ENCODE results near the gene KIF18B. TPM values are rescaled to one million over a fixed set of nuclear protein-coding genes. Genes with fewer than 3 reads are reported as not detected.

KIF18B gene
- total and polyA plus RNA-seq, 11 donors, result 0.06 to 5.4 (median 0.30) TPM; not detected in 1

GRCh38 chr17:44903012-44903685 is 44.4 kb downstream of the KIF18B start:
- no peaks in the 10 kb centered on the region for H3K27me3 ChIP-seq
- DNase-seq (no peak), ATAC-seq (no peak)
- no peaks in the 10 kb centered on the region for H3K9me3 ChIP-seq
- TF ChIP-seq POLR2A (IDR thresholded peaks at IDR 0.05) (no peak), CTCF (IDR thresholded peaks at IDR 0.05) (no peak)
- intact Hi-C loops (cut with DNase I), result loop anchor here in 1 of 10 donors (5.0 kb wide), 1 partner anchor 119 kb away; no protein-coding TSS in a partner anchor
- H3K27ac ChIP-seq, result no peak overlapping the region
- no peaks in the 10 kb centered on the region for H3K36me3 ChIP-seq
- peaks cover 0 to 38% (median 13%) of the 10 kb centered on the region in 12 donors for H3K4me1 ChIP-seq
- 50 to 65% (median 54%) methylated on average over 6 to 8 of the region's 8 CpGs for WGBS, 4 donors
- no peak overlapping the region for H3K4me3 ChIP-seq

- Histone ChIP-seq H3K4me3 (no peak overlapping the region), H3K4me1 (peaks cover 0 to 47% (median 22%) of the 10 kb centered on the region in 12 donors), H3K27ac (no peak overlapping the region), H3K27me3 (no peaks in the 10 kb centered on the region), H3K9me3 (no peaks in the 10 kb centered on the region), H3K36me3 (no peaks in the 10 kb centered on the region)
- ATAC-seq, result no peak
- DNase-seq, result no peak
- WGBS, 4 donors, result 86 to 95% (median 89%) methylated on average over 11 to 17 of the region's 17 CpGs
- intact Hi-C loops (cut with DNase I), result loop anchor here in 1 of 10 donors (5.0 kb wide), 1 partner anchor 120 kb away; no protein-coding TSS in a partner anchor
- no peak for TF ChIP-seq POLR2A (IDR thresholded peaks at IDR 0.05)
These were observed 45.3 kb downstream of the KIF18B start for GRCh38 chr17:44902135-44902760.

- no peak for TF ChIP-seq POLR2A (IDR thresholded peaks at IDR 0.05)
- TF ChIP-seq CTCF (IDR thresholded peaks at IDR 0.05), result no peak
- Histone ChIP-seq H3K4me1 (peaks cover 0 to 52% (median 24%) of the 10 kb centered on the region in 12 donors), H3K27ac (no peak overlapping the region), H3K4me3 (no peak overlapping the region), H3K27me3 (no peaks in the 10 kb centered on the region), H3K9me3 (no peaks in the 10 kb centered on the region), H3K36me3 (peaks cover 0 to 5% (median 0%) of the 10 kb centered on the region in 9 donors)
- DNase-seq (no peak), ATAC-seq (no peak)
- 77 to 82% (median 80%) methylated on average over 4 of the region's 4 CpGs for WGBS, 4 donors
- intact Hi-C loops (cut with DNase I), result loop anchor here in 1 of 10 donors (5.0 kb wide), 1 partner anchor 121 kb away; no protein-coding TSS in a partner anchor
These were observed 46.1 kb downstream of the KIF18B start for GRCh38 chr17:44901411-44901921.

GRCh38 chr17:44900894-44901293 is 46.7 kb downstream of the KIF18B start:
- no peaks in the 10 kb centered on the region for H3K9me3 ChIP-seq
- no peak overlapping the region for H3K27ac ChIP-seq
- ATAC-seq (peak in 1 of 4 donors; percentile 5), DNase-seq (no peak)
- no peak overlapping the region for H3K4me3 ChIP-seq
- H3K27me3 ChIP-seq, result no peaks in the 10 kb centered on the region
- WGBS, 4 donors, result 19 to 29% (median 23%) methylated on average over 3 of the region's 3 CpGs
- H3K4me1 ChIP-seq, result peaks cover 0 to 53% (median 24%) of the 10 kb centered on the region in 12 donors
- TF ChIP-seq POLR2A (IDR thresholded peaks at IDR 0.05) (no peak), CTCF (IDR thresholded peaks at IDR 0.05) (no peak)
- peaks cover 0 to 9% (median 0%) of the 10 kb centered on the region in 9 donors for H3K36me3 ChIP-seq
- intact Hi-C loops (cut with DNase I), result loop anchor here in 1 of 10 donors (5.0 kb wide), 1 partner anchor 121 kb away; no protein-coding TSS in a partner anchor

All from heart left ventricle (tissue), 16 donors.